ENCODE data around the gene MEI1. TPM values are rescaled to one million over a fixed set of nuclear protein-coding genes. Genes with fewer than 3 reads are reported as not detected.
A peak's percentile ranks its signal among the peaks of the same experiment; 100 is the strongest.

MEI1 gene
- total RNA-seq, 1 donor from 2014 or later, result 1.5 TPM

DNA sequence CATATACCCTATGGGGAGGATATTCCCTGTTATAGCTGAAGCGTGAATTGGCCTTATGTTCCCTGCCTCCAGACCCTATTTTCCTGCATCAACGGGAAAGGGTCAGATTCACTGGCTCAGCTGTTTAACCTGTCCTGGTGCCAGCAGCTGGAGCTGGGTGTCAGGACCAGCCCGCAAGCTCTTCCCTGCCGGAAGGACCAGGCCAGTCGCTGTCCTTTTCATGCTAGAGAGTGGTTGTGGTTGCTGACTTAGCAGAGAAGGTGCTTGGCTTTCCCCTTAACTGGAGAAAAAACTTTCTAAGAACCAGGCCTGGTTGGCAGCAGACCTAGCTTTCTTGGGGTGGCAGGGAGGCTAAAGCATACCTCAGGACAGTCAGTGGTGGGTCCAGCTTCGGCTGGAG is 128.4 kb downstream of the MEI1 start:
- no peaks in the 10 kb centered on the region for H3K27me3 ChIP-seq (ENCODE audit: control insufficient read depth, insufficient read depth, low read length)
- TF ChIP-seq CTCF (IDR thresholded peaks at IDR 0.05; ENCODE audit: insufficient read depth, low read length, poor library complexity, severe bottlenecking), result no peak
- no peak for DNase-seq (ENCODE audit: low read depth)
- H3K4me3 ChIP-seq (ENCODE audit: low read depth, low read length), result no peak overlapping the region
- no peaks in the 10 kb centered on the region for H3K36me3 ChIP-seq (ENCODE audit: control insufficient read depth, insufficient read depth, low read length)

- Histone ChIP-seq H3K36me3 (ENCODE audit: control insufficient read depth, insufficient read depth, low read length) (no peaks in the 10 kb centered on the region), H3K27me3 (ENCODE audit: control insufficient read depth, insufficient read depth, low read length) (no peaks in the 10 kb centered on the region)
- TF ChIP-seq CTCF (IDR thresholded peaks at IDR 0.05; ENCODE audit: insufficient read depth, low read length, poor library complexity, severe bottlenecking), result no peak
These were observed 129.2 kb downstream of the MEI1 start for GRCh38 chr22:41828516-41828915.

GRCh38 chr22:41830174-41830573 is 130.9 kb downstream of the MEI1 start:
- H3K36me3 ChIP-seq (ENCODE audit: control insufficient read depth, insufficient read depth, low read length), result no peaks in the 10 kb centered on the region
- H3K4me3 ChIP-seq (ENCODE audit: low read depth, low read length), result no peak overlapping the region
- H3K27me3 ChIP-seq (ENCODE audit: control insufficient read depth, insufficient read depth, low read length), result no peaks in the 10 kb centered on the region
- TF ChIP-seq CTCF (IDR thresholded peaks at IDR 0.05; ENCODE audit: insufficient read depth, low read length, poor library complexity, severe bottlenecking), result no peak
- DNase-seq (ENCODE audit: low read depth), result no peak

More at GRCh38 chr22:41828516-41828915, 129.2 kb downstream of the MEI1 start:
- H3K4me3 ChIP-seq (ENCODE audit: low read depth, low read length), result no peak overlapping the region
- DNase-seq (ENCODE audit: low read depth), result no peak

- no peaks in the 10 kb centered on the region for H3K36me3 ChIP-seq (ENCODE audit: control insufficient read depth, insufficient read depth, low read length)
- no peak for TF ChIP-seq CTCF (IDR thresholded peaks at IDR 0.05; ENCODE audit: insufficient read depth, low read length, poor library complexity, severe bottlenecking)
- no peaks in the 10 kb centered on the region for H3K27me3 ChIP-seq (ENCODE audit: control insufficient read depth, insufficient read depth, low read length)
- H3K4me3 ChIP-seq (ENCODE audit: low read depth, low read length), result no peak overlapping the region
- DNase-seq (ENCODE audit: low read depth), result no peak
These were observed 132.1 kb downstream of the MEI1 start for GRCh38 chr22:41831383-41831782.

DNA sequence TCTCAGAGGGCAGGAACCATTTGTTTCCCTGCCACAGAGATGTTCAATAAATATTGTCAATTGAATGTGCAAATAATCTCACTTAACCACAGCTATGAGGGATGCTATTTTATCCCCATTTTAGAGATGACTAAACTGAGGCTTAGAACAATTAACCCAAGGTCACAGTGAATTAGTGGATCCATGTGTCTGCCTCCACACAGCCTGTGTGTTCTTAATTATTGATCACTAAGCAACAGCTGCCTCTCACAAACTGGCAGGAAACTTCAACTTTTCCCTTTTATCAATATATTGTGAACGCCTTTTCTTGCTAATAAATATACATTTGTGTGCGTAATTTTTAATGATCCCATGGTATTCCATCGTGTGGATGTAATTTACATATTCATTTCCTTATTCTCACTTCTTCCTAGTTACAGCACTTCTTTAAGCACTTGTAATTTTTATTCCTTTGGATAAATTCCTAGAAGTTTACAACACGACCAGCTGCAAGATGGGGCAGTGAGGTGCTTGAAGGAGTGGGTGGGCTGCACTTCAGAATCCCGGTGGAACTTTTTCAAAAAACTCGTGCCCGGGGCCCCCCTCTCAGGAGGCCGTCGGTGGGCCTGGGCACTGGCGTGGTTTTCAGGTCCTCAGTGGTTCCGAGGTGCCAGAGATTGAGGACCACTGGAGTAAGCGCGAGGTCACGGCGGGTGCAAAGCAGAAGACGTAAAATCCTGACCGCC is 132.7 kb downstream of the MEI1 start:
- Histone ChIP-seq H3K27me3 (ENCODE audit: control insufficient read depth, insufficient read depth, low read length) (no peaks in the 10 kb centered on the region), H3K4me3 (ENCODE audit: low read depth, low read length) (peak overlapping the region; percentile 34), H3K36me3 (ENCODE audit: control insufficient read depth, insufficient read depth, low read length) (no peaks in the 10 kb centered on the region)
- TF ChIP-seq CTCF (IDR thresholded peaks at IDR 0.05; ENCODE audit: insufficient read depth, low read length, poor library complexity, severe bottlenecking), result no peak
- no peak for DNase-seq (ENCODE audit: low read depth)

Data from kidney epithelial cell (primary cell).